HCT116 (cell line): ENCODE results near the gene SEMA4D.

Source experiments
- CTCF ChIP-seq, 3 experiments: fragments of 200-600 bp in 1 of 3; sonication (generic) in 1 of 3; IDR thresholded peaks in 2 of 3; conservative IDR thresholded peaks in 1 of 3; 2 replicates each; pipeline ENCODE4 v1.5.1; 2012 to 2017; ENCODE audit warnings: low read depth in 2 of 3, low read length in 2 of 3, antibody characterized with exemption in 1 of 3, borderline replicate concordance in 1 of 3, control low read depth in 1 of 3, mild to moderate bottlenecking in 1 of 3, mixed read lengths in 1 of 3, mixed run types in 1 of 3, moderate library complexity in 1 of 3; ENCODE audit not compliant: insufficient read depth in 1 of 3
- EGR1 ChIP-seq: IDR thresholded peaks from 2 replicates; pipeline ENCODE4 v1.6.1; 2012; ENCODE audit warnings: low read depth
- EZH2phosphoT487 ChIP-seq: fragments of 200-600 bp; IDR thresholded peaks from 2 replicates; pipeline ENCODE4 v1.6.1; 2018; ENCODE audit warnings: antibody characterized with exemption, borderline replicate concordance
- JUND ChIP-seq: IDR thresholded peaks from 2 replicates; pipeline ENCODE4 v1.6.1; 2012
- POLR2A ChIP-seq: IDR thresholded peaks from 2 replicates; pipeline ENCODE4 v1.7.0; 2011; ENCODE audit warnings: borderline replicate concordance; ENCODE audit not compliant: insufficient read depth, insufficient read length; ENCODE audit errors: extremely low read depth
- POLR2AphosphoS5 ChIP-seq: IDR thresholded peaks from 2 replicates; pipeline ENCODE4 v1.6.1; 2011; ENCODE audit warnings: mild to moderate bottlenecking, low read depth, low read length, moderate library complexity
- RAD21 ChIP-seq: IDR thresholded peaks from 2 replicates; pipeline ENCODE4 v1.6.1; 2012; ENCODE audit warnings: low read depth, mild to moderate bottlenecking
- ZBTB33 ChIP-seq: IDR thresholded peaks from 2 replicates; pipeline ENCODE4 v1.6.1; 2011; ENCODE audit warnings: mild to moderate bottlenecking, low read length, moderate library complexity; ENCODE audit not compliant: insufficient replicate concordance; ENCODE audit errors: extremely low read depth
- TF ChIP-seq, protein P1 (sequence below): IDR thresholded peaks from 2 replicates; pipeline ENCODE4 v1.6.1; 2012; ENCODE audit warnings: low read depth

- no peak for TF ChIP-seq CTCF (IDR thresholded peaks at IDR 0.05 in 2 of 3, conservative IDR thresholded peaks at IDR 0.05 in 1 of 3; ENCODE audit: borderline replicate concordance in 1 of 3, insufficient read depth in 1 of 3, low read depth in 2 of 3, low read length in 2 of 3)
- no peak for TF ChIP-seq POLR2A
- TF ChIP-seq, protein P1, sequence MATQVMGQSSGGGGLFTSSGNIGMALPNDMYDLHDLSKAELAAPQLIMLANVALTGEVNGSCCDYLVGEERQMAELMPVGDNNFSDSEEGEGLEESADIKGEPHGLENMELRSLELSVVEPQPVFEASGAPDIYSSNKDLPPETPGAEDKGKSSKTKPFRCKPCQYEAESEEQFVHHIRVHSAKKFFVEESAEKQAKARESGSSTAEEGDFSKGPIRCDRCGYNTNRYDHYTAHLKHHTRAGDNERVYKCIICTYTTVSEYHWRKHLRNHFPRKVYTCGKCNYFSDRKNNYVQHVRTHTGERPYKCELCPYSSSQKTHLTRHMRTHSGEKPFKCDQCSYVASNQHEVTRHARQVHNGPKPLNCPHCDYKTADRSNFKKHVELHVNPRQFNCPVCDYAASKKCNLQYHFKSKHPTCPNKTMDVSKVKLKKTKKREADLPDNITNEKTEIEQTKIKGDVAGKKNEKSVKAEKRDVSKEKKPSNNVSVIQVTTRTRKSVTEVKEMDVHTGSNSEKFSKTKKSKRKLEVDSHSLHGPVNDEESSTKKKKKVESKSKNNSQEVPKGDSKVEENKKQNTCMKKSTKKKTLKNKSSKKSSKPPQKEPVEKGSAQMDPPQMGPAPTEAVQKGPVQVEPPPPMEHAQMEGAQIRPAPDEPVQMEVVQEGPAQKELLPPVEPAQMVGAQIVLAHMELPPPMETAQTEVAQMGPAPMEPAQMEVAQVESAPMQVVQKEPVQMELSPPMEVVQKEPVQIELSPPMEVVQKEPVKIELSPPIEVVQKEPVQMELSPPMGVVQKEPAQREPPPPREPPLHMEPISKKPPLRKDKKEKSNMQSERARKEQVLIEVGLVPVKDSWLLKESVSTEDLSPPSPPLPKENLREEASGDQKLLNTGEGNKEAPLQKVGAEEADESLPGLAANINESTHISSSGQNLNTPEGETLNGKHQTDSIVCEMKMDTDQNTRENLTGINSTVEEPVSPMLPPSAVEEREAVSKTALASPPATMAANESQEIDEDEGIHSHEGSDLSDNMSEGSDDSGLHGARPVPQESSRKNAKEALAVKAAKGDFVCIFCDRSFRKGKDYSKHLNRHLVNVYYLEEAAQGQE: no peak
- TF ChIP-seq EZH2phosphoT487: no peak
- TF ChIP-seq ZBTB33: no peak
- TF ChIP-seq POLR2AphosphoS5: no peak
- no peak for TF ChIP-seq EGR1
- TF ChIP-seq JUND: no peak
- no peak for TF ChIP-seq RAD21
Measured at GRCh38 chr9:89425921-89426383, 72.0 kb downstream of the SEMA4D start.
